Heart right ventricle (tissue), 16 donors: Measurements from ENCODE around the gene KIDINS220. TPM values are rescaled to one million over a fixed set of nuclear protein-coding genes. Genes with fewer than 3 reads are reported as not detected.

ENCODE experiments used
- ATAC-seq, 8 donors: fragments of 200-7000 bp; cut with Tn5 transposase; one replicate each; pipeline ENCODE4 v1.9.1; 2020; ENCODE audit warnings: mild to moderate bottlenecking in 8 of 8, moderate library complexity in 8 of 8, moderate number of reproducible peaks in 1 of 8
- DNase-seq, 2 donors: peaks; one replicate each; pipeline ENCODE4 v3.0.0-alpha.2; 2020
- H3K27ac ChIP-seq, 10 donors: fragments of 200-600 bp; sonication (generic) in 2 of 10; one replicate each; pipeline versions ENCODE4 v1.5.0 to v1.8.0; 2020 to 2022; ENCODE audit warnings: mild to moderate bottlenecking in 3 of 10
- H3K27me3 ChIP-seq, 7 donors: fragments of 200-600 bp; one replicate each; pipeline ENCODE4 v1.8.0; 2021 to 2022; ENCODE audit warnings: mild to moderate bottlenecking in 2 of 7
- H3K36me3 ChIP-seq, 9 donors: fragments of 200-600 bp; sonication (generic) in 1 of 9; one replicate each; pipeline versions ENCODE4 v1.5.0 to v1.8.0; 2020 to 2022; ENCODE audit warnings: mild to moderate bottlenecking in 2 of 9
- H3K4me1 ChIP-seq, 9 donors: fragments of 200-600 bp; sonication (generic) in 1 of 9; one replicate each; pipeline versions ENCODE4 v1.5.0 to v1.8.0; 2020 to 2022; ENCODE audit warnings: mild to moderate bottlenecking in 4 of 9
- H3K4me3 ChIP-seq, 10 donors: fragments of 200-600 bp; sonication (generic) in 2 of 10; one replicate each; pipeline versions ENCODE4 v1.5.0 to v1.8.0; 2020 to 2022; ENCODE audit warnings: mild to moderate bottlenecking in 7 of 10, moderate library complexity in 2 of 10
- H3K9me3 ChIP-seq, 11 donors: fragments of 200-600 bp in 10 of 11; sonication (generic) in 2 of 11; one replicate each; pipeline versions ENCODE4 v1.5.0 to v1.8.0; 2013 to 2022; ENCODE audit warnings: mild to moderate bottlenecking in 2 of 11, control low read depth in 1 of 11, moderate library complexity in 1 of 11
- CTCF ChIP-seq, 9 donors: fragments of 200-600 bp; sonication (generic) in 2 of 9; IDR thresholded peaks; one replicate each; pipeline versions ENCODE4 v1.5.0 to v1.8.0; 2021 to 2022; ENCODE audit warnings: antibody characterized with exemption in 9 of 9, mild to moderate bottlenecking in 5 of 9, moderate library complexity in 1 of 9
- WGBS, 2 donors: extraction: QIAGEN DNeasy Blood & Tissue Kit; methylation state at CpG; one replicate each; pipeline ENCODE4 v1.1.7; 2013; ENCODE audit warnings: inconsistent platforms in 1 of 2; 5-methylcytosine and 5-hydroxymethylcytosine counted together
- intact Hi-C, 10 donors: fragments of 100-400 bp; cut with DNase I; formaldehyde crosslinking; loops; one replicate each; pipeline versions ENCODE4 v1.11.1 to v1.14.2; 2022
- polyA plus RNA-seq, 2 donors: library from polyadenylated mRNA; stranded (reverse); fragments of 200-250 nt; gene quantifications; one replicate each; pipeline ENCODE4 v1.2.3, GENCODE V29; 2013
- total RNA-seq, 10 donors: library from RNA; stranded (reverse); fragmentation: NEBNext Ultra II Directional in 3 of 10; extraction: Animal tissue kit (Norgen Biotek cat#: 25700) in 3 of 10; gene quantifications; one replicate each; pipeline versions ENCODE4 v1.2.1 to v1.2.4, GENCODE V29; 2021 to 2023
- donor health status: Arrhythmogenic right ventricular cardiomyopathy.
- donor health status: ischemic (EF 13 %, LVEDD 7.1; RV severe dilation, severe dysfunction).
- donor health status: healthy with polysubstance abuse.
- donor health status: DM: no; HTN: yes; CAD: no.
- donor health status: DM: no; HTN: no; CAD: no.
- donor health status: ischemic (EF 25% LVEDD 6.9; RV normal size, moderate dysfunction).
- donor health status: ischemic (EF 25% LVEDD 5.7; RV mildly dilated, moderate dysfunction).
- donor health status: healthy.
- donor health status: DM: yes; HTN: yes; CAD: no.
- donor health status: Ischemic cardiomyopathy.
- donor health status: ischemic (EF 35%, LVEDD 5.7; RV mildly dilated, moderate dysfunction).
- donor health status: nonischemic (EF 11% LVEDD 7.7; RV severe dilation, severe dysfunction).
- donor health status: DM: yes; HTN: yes; CAD: no.
- donor health status: PGD.
- donor health status: ischemic (EF 29% LVEDD 5.4; RV normal size, mild dysfunction).
- donor health status: nonischemic (EF 23%, LVEDD 6.1; RV moderate dilation, normal function).

KIDINS220 gene
- total and polyA plus RNA-seq, 12 donors = 20.0 to 116 (median 72.8) TPM

GRCh38 chr2:8840475-8841091 lies 3.2 kb upstream of the KIDINS220 start:
- H3K9me3 ChIP-seq = no peaks in the 10 kb centered on the region
- intact Hi-C loops = no loop called here
- 66 to 78% methylated on average over 12 of the region's 12 CpGs for WGBS, 2 donors
- peaks cover 0 to 3% (median 0%) of the 10 kb centered on the region in 7 donors for H3K27me3 ChIP-seq
- no peaks in the 10 kb centered on the region for H3K36me3 ChIP-seq
- no peak overlapping the region for H3K27ac ChIP-seq
- H3K4me1 ChIP-seq = peaks cover 5 to 19% (median 13%) of the 10 kb centered on the region in 9 donors
- no peak for TF ChIP-seq CTCF (IDR thresholded peaks at IDR 0.05)
- DNase-seq (no peak), ATAC-seq (no peak)
- no peak overlapping the region for H3K4me3 ChIP-seq

GRCh38 chr2:8839189-8839965 lies 2.0 kb upstream of the KIDINS220 start:
- peaks cover 5 to 31% (median 25%) of the 10 kb centered on the region in 9 donors for H3K4me1 ChIP-seq
- no peak overlapping the region for H3K27ac ChIP-seq
- WGBS, 2 donors = 65 to 68% methylated on average over 5 of the region's 5 CpGs
- H3K27me3 ChIP-seq = no peaks in the 10 kb centered on the region
- H3K36me3 ChIP-seq = no peaks in the 10 kb centered on the region
- H3K4me3 ChIP-seq = no peak overlapping the region
- DNase-seq = no peak
- H3K9me3 ChIP-seq = no peaks in the 10 kb centered on the region
- ATAC-seq = no peak
- no peak for TF ChIP-seq CTCF (IDR thresholded peaks at IDR 0.05)
- intact Hi-C loops = no loop called here

- peak overlapping the region in 9 of 10 donors; percentile 81 to 94 (median 88) for H3K27ac ChIP-seq
- DNase-seq (peak in 1 of 2 donors; percentile 18), ATAC-seq (peak in 7 of 8 donors; percentile 4 to 29 (median 13))
- intact Hi-C loops = no loop called here
- WGBS, 2 donors = 67 to 73% methylated on average over 11 of the region's 11 CpGs
- TF ChIP-seq CTCF (IDR thresholded peaks at IDR 0.05) = no peak
- H3K4me3 ChIP-seq = peak overlapping the region; percentile 14 to 100 (median 92)
- no peaks in the 10 kb centered on the region for H3K9me3 ChIP-seq
- no peaks in the 10 kb centered on the region for H3K36me3 ChIP-seq
- H3K27me3 ChIP-seq = no peaks in the 10 kb centered on the region
- peaks cover 5 to 47% (median 30%) of the 10 kb centered on the region in 9 donors for H3K4me1 ChIP-seq
Measured at GRCh38 chr2:8837795-8838140, 355 bp upstream of the KIDINS220 start.

DNA sequence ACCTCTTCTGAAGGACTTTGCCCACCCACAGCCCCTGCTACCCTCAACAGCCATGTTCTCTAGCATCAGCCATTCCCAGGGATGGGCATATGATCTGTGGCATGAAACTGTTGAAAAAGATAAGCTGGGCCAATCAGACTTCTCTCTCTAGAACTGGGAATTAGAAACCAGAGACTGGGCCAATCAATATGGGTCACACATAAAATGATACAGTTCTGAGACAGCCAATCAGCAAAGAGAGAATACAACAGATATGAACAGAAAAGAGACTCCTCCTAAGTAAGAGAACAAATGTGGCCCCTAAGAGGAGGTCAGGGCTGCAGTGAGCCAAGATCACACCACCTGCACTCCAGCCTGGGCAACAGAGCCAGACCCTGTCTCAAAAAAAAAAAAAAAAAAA lies 2.1 kb downstream of the KIDINS220 start:
- Histone ChIP-seq H3K27ac (no peak overlapping the region), H3K36me3 (no peaks in the 10 kb centered on the region), H3K27me3 (no peaks in the 10 kb centered on the region), H3K4me1 (peaks cover 7 to 68% (median 53%) of the 10 kb centered on the region in 9 donors), H3K4me3 (peak overlapping the region in 7 of 10 donors; percentile 86 to 100 (median 96)), H3K9me3 (no peaks in the 10 kb centered on the region)
- ATAC-seq (no peak), DNase-seq (no peak)
- intact Hi-C loops = no loop called here
- no peak for TF ChIP-seq CTCF (IDR thresholded peaks at IDR 0.05)
